CD4-positive, alpha-beta T cell (primary cell): ENCODE results near the gene GPR61. TPM values are rescaled to one million over a fixed set of nuclear protein-coding genes. Genes with fewer than 3 reads are reported as not detected.

Source experiments
- ATAC-seq: fragments of 200-7000 bp; cut with Tn5 transposase; one replicate; pipeline ENCODE4 v1.10.0; 2022; ENCODE audit warnings: mild to moderate bottlenecking; ENCODE audit not compliant: poor library complexity
- CTCF ChIA-PET: fragments of 350-600 bp; sonication (Branson Sonifier 250); formaldehyde crosslinking; loops from one replicate; lab custom pipeline; 2021; ENCODE audit warnings: antibody characterized with exemption, inconsistent platforms; lab: Charles Lee
- POLR2A ChIA-PET: fragments of 350-600 bp; sonication (Branson Sonifier 250); formaldehyde crosslinking; loops from one replicate; lab custom pipeline; 2021; ENCODE audit warnings: antibody characterized with exemption, inconsistent platforms; lab: Charles Lee
- DNase-seq, 14 experiments: peaks; one replicate each; pipeline ENCODE4 v3.0.0-alpha.2; 2013 to 2020; ENCODE audit warnings: mixed read lengths in 2 of 14
- H3K27ac ChIP-seq, 2 donors: one replicate each; pipeline versions ENCODE4 v1.5.1 to v1.7.0; 2013; ENCODE audit warnings: low read length in 2 of 2, low read depth in 1 of 2, mild to moderate bottlenecking in 1 of 2
- H3K27me3 ChIP-seq, 2 experiments: 1 replicate in 1 of 2; 2 replicates in 1 of 2; pipeline versions ENCODE4 v1.6.1 to v1.7.0; 2013; ENCODE audit warnings: low read length in 2 of 2, control low read depth in 1 of 2, mild to moderate bottlenecking in 1 of 2, moderate library complexity in 1 of 2; ENCODE audit not compliant: insufficient read depth in 2 of 2, control insufficient read depth in 1 of 2
- H3K36me3 ChIP-seq: one replicate; pipeline ENCODE4 v1.6.1; 2013; ENCODE audit warnings: low read length, control low read depth; ENCODE audit not compliant: insufficient read depth
- H3K4me1 ChIP-seq: one replicate; pipeline ENCODE4 v1.6.1; 2013; ENCODE audit warnings: low read length, control low read depth; ENCODE audit not compliant: insufficient read depth
- H3K4me3 ChIP-seq: one replicate; pipeline ENCODE4 v1.5.1; 2013; ENCODE audit warnings: mild to moderate bottlenecking, low read length, moderate library complexity
- H3K9me3 ChIP-seq, 2 experiments: 1 replicate in 1 of 2; 2 replicates in 1 of 2; pipeline versions ENCODE4 v1.6.1 to v1.7.0; 2013; ENCODE audit warnings: low read length in 2 of 2, mild to moderate bottlenecking in 2 of 2, control low read depth in 1 of 2, moderate library complexity in 1 of 2; ENCODE audit not compliant: control insufficient read depth in 1 of 2, insufficient read depth in 1 of 2
- H3K27ac Mint-ChIP-seq: one replicate; pipeline ENCODE4 v1.8.0; 2020; ENCODE audit warnings: mixed read lengths
- H3K27me3 Mint-ChIP-seq: one replicate; pipeline ENCODE4 v1.8.0; 2021; ENCODE audit warnings: mixed read lengths
- H3K36me3 Mint-ChIP-seq: one replicate; pipeline ENCODE4 v1.8.0; 2021; ENCODE audit warnings: low read depth, mixed read lengths
- H3K4me1 Mint-ChIP-seq: one replicate; pipeline ENCODE4 v1.8.0; 2021; ENCODE audit warnings: low read depth, mixed read lengths
- H3K4me3 Mint-ChIP-seq: one replicate; pipeline ENCODE4 v1.8.0; 2020; ENCODE audit warnings: mild to moderate bottlenecking, mixed read lengths
- H3K9me3 Mint-ChIP-seq: one replicate; pipeline ENCODE4 v1.8.0; 2020; ENCODE audit warnings: mixed read lengths
- CTCF ChIP-seq: fragments of 200-600 bp; IDR thresholded peaks from one replicate; pipeline ENCODE4 v1.8.0; 2022; ENCODE audit warnings: antibody characterized with exemption, mild to moderate bottlenecking
- intact Hi-C, 2 experiments: fragments of 100-400 bp; cut with DNase I in 1 of 2; cut with micrococcal nuclease in 1 of 2; formaldehyde crosslinking; loops; one replicate each; pipeline versions ENCODE4 v1.15.1 to v1.9.0; 2023 to 2025; cut with DNase I, micrococcal nuclease
- total RNA-seq, 174 experiments: library from RNA in 2 of 174; stranded (reverse) in 2 of 174; gene quantifications; one replicate each; pipeline ENCODE4 v1.2.3 and lab custom pipeline; 2021 to 2026

The GPR61 gene
- total RNA-seq, 2 experiments from 2014 or later = 0.53 to 0.85 TPM

DNA sequence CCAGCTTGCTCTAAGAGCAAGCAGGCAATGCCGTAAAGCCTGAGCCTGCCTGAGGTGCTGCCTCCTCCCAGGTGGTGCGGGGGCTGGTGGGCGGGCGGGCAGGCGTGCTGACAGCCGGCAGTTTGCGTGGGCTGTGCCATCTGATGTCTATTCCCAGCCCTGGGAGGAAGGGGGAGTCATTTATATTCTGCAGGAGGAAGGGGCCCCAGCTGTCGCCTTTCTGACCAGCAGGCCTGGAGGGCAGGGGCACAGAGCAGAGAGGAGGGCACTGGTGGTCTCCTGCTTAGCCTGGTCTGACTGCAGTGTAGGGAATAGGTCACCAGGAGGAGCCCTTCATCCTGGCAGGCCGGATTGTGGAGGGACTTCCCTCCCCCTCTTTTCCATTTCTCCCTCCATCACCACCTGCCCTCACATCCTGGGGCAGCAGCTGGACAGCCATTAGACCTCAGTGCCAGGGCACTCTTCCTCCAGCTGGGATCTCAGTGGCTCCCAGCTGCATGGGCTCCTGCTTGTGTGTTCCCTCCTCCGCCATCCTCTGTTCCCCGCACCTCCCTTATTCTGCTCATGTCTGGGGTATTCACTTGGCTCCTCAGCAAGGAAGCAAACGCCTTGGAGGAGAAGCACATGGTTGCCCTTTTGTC lies 41.4 kb upstream of the GPR61 start:
- POLR2A ChIA-PET = interaction anchor here (0.9 to 22.6 kb wide), 4 partner anchors 11 to 142 kb away, joined by 3 to 318 read pairs (median 26); partner anchors contain the start of genes AMIGO1 and ATXN7L2
- no peak overlapping the region for H3K4me3 ChIP-seq
- H3K4me3 Mint-ChIP-seq = peak overlapping the region; percentile 63
- H3K36me3 ChIP-seq = peaks cover 51% of the 10 kb centered on the region
- peaks cover 91% of the 10 kb centered on the region for H3K4me1 Mint-ChIP-seq
- H3K27ac Mint-ChIP-seq = peak overlapping the region; percentile 95
- CTCF ChIA-PET = interaction anchor here (0.7 to 24.2 kb wide), 6 partner anchors 8 to 100 kb away, joined by 3 to 474 read pairs (median 6); partner anchors contain the start of gene AMIGO1
- intact Hi-C loops = no loop called here
- peak in 7 of 14 experiments; percentile 20 to 62 (median 36) for DNase-seq
- no peaks in the 10 kb centered on the region for H3K9me3 ChIP-seq
- peak; percentile 66 for TF ChIP-seq CTCF
- H3K27ac ChIP-seq = peak overlapping the region in 1 of 2 donors; percentile 49
- H3K36me3 Mint-ChIP-seq = peaks cover 68% of the 10 kb centered on the region
- H3K27me3 ChIP-seq = no peaks in the 10 kb centered on the region
- ATAC-seq = no peak
- H3K9me3 Mint-ChIP-seq = no peaks in the 10 kb centered on the region
- peaks cover 98% of the 10 kb centered on the region for H3K4me1 ChIP-seq
- H3K27me3 Mint-ChIP-seq = no peaks in the 10 kb centered on the region

GRCh38 chr1:109499081-109499480 lies 40.6 kb upstream of the GPR61 start:
- POLR2A ChIA-PET = interaction anchor here (0.9 to 22.6 kb wide), 5 partner anchors 9 to 141 kb away, joined by 3 to 318 read pairs (median 7); partner anchors contain the start of genes AMIGO1 and ATXN7L2
- peaks cover 69% of the 10 kb centered on the region for H3K36me3 Mint-ChIP-seq

More at GRCh38 chr1:109499081-109499480, 40.6 kb upstream of the GPR61 start:
- peaks cover 51% of the 10 kb centered on the region for H3K36me3 ChIP-seq
- intact Hi-C loops = no loop called here
- Mint-ChIP-seq H3K27me3 (no peaks in the 10 kb centered on the region), H3K27ac (peak overlapping the region; percentile 95), H3K9me3 (no peaks in the 10 kb centered on the region), H3K4me1 (peaks cover 93% of the 10 kb centered on the region), H3K4me3 (peak overlapping the region; percentile 20)
- peak overlapping the region; percentile 90 to 94 for H3K27ac ChIP-seq
- no peak overlapping the region for H3K4me3 ChIP-seq
- TF ChIP-seq CTCF = no peak
- no peak for ATAC-seq
- H3K27me3 ChIP-seq = no peaks in the 10 kb centered on the region
- CTCF ChIA-PET = interaction anchor here (0.7 to 24.2 kb wide), 6 partner anchors 8 to 101 kb away, joined by 3 to 474 read pairs (median 6); partner anchors contain the start of gene AMIGO1
- DNase-seq = no peak
- H3K9me3 ChIP-seq = no peaks in the 10 kb centered on the region
- peaks cover 99% of the 10 kb centered on the region for H3K4me1 ChIP-seq
